ENCODE measurements around the gene RGS17. TPM values are rescaled to one million over a fixed set of nuclear protein-coding genes. Genes with fewer than 3 reads are reported as not detected.

The RGS17 gene
- total and polyA plus RNA-seq, 2 of the 13 experiments (the other 11 are each of a cell fraction or from before 2014, with no cell fraction given): 0.04 TPM; not detected in 1

DNA sequence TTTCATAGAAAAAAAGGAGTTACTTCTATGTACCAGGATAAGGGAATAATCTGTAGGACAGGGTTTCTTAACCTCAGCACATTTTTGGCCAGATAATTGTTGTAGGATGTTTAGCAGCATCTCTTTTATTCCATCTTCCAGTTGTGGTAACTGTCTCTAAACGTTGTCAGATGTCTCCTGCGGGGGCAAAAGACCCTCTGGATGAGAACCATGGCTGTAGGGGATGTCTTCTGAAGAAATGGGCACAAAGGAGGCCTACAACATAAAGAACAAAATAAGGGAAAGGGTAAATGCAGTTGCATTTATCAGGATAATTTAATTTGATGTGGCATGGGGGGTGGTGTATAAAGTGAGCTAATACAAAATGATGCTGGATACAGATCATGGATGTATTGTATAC, 144.1 kb downstream of the RGS17 start:
- no peak overlapping the region for H3K27ac ChIP-seq (ENCODE audit: extremely low read length, insufficient read depth, low read length)
- peaks cover 51% of the 10 kb centered on the region for H3K79me2 ChIP-seq (ENCODE audit: insufficient read depth, low read length)
- BruUV-seq (replicated peaks): no TSS peak
- DNase-seq (ENCODE audit: low spot score): no peak
- peaks cover 25% of the 10 kb centered on the region for H3K4me1 ChIP-seq (ENCODE audit: insufficient read depth, low read length)
- in situ Hi-C loops (cut with HindIII; ENCODE audit: extremely low pct_ligation_motif_present, low pct_unique_long_range_greater_than_20kb): loop anchor here (25.0 kb wide), 1 partner anchor 700 kb away; no protein-coding TSS in a partner anchor
- ChIA-PET CTCF (ENCODE audit: low intra/inter-chr PET ratio, low total read pairs) (no interaction called here), POLR2A (no interaction called here)
- H3K4me3 ChIP-seq (replicated peaks in 1 of 3; ENCODE audit: insufficient read depth in 1 of 3, low read depth in 2 of 3, low read length in 3 of 3): no peak overlapping the region
- no peak overlapping the region for H2AFZ ChIP-seq (ENCODE audit: low read length)
- ATAC-seq: no peak
- intact Hi-C loops (cut with micrococcal nuclease; ENCODE audit: unreplicated experiment): loop anchor here (10.0 kb wide), 1 partner anchor 1592 kb away; the partner anchor contains the start of gene ZBTB2
- peaks cover 9% of the 10 kb centered on the region; the same call in 1 of the 2 replicates for H4K20me1 ChIP-seq (ENCODE audit: insufficient read depth, low read length)
- no peak overlapping the region for H3K9ac ChIP-seq (ENCODE audit: insufficient read depth, low read depth, low read length)
- no peak overlapping the region for H3K4me2 ChIP-seq (ENCODE audit: low read depth, low read length)
- FAIRE-seq: no peak
- TF ChIP-seq ZNF317 (CRISPR knock-in tag; IDR thresholded peaks at IDR 0.05): peak; percentile 87
- TF ChIP-seq, protein P1, sequence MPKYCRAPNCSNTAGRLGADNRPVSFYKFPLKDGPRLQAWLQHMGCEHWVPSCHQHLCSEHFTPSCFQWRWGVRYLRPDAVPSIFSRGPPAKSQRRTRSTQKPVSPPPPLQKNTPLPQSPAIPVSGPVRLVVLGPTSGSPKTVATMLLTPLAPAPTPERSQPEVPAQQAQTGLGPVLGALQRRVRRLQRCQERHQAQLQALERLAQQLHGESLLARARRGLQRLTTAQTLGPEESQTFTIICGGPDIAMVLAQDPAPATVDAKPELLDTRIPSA (CRISPR knock-in tag; IDR thresholded peaks at IDR 0.05; ENCODE audit: borderline replicate concordance): no peak
- peak; percentile 61 for TF ChIP-seq RBM22 (optimal IDR thresholded peaks at IDR 0.05; ENCODE audit: low read length)
- TF ChIP-seq, protein P2, sequence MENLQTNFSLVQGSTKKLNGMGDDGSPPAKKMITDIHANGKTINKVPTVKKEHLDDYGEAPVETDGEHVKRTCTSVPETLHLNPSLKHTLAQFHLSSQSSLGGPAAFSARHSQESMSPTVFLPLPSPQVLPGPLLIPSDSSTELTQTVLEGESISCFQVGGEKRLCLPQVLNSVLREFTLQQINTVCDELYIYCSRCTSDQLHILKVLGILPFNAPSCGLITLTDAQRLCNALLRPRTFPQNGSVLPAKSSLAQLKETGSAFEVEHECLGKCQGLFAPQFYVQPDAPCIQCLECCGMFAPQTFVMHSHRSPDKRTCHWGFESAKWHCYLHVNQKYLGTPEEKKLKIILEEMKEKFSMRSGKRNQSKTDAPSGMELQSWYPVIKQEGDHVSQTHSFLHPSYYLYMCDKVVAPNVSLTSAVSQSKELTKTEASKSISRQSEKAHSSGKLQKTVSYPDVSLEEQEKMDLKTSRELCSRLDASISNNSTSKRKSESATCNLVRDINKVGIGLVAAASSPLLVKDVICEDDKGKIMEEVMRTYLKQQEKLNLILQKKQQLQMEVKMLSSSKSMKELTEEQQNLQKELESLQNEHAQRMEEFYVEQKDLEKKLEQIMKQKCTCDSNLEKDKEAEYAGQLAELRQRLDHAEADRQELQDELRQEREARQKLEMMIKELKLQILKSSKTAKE (CRISPR knock-in tag; IDR thresholded peaks at IDR 0.05; ENCODE audit: borderline replicate concordance): no peak
- peaks cover 0 to 7% of the 10 kb centered on the region in 2 experiments; a peak in 4 of 5 replicates for H3K36me3 ChIP-seq (replicated peaks in 1 of 2; ENCODE audit: control insufficient read depth in 1 of 2, insufficient read depth in 2 of 2, low read length in 2 of 2)
- H3K27me3 ChIP-seq (ENCODE audit: control insufficient read depth in 1 of 2, insufficient read depth in 2 of 2, low read length in 2 of 2): no peaks in the 10 kb centered on the region; a peak in 1 of 5 replicates
- no peaks in the 10 kb centered on the region for H3K9me3 ChIP-seq (ENCODE audit: low read length)
- 90% methylated on average over 2 of the region's 2 CpGs for WGBS (ENCODE audit: low lambda C conversion rate)
